ENCODE results near the gene AUH. TPM values are rescaled to one million over a fixed set of nuclear protein-coding genes. Genes with fewer than 3 reads are reported as not detected.

AUH gene
- total and polyA plus RNA-seq, 2 donors (not counting 1 experiment from before 2014, with no cell fraction given), result 11.3 to 55.5 TPM

DNA sequence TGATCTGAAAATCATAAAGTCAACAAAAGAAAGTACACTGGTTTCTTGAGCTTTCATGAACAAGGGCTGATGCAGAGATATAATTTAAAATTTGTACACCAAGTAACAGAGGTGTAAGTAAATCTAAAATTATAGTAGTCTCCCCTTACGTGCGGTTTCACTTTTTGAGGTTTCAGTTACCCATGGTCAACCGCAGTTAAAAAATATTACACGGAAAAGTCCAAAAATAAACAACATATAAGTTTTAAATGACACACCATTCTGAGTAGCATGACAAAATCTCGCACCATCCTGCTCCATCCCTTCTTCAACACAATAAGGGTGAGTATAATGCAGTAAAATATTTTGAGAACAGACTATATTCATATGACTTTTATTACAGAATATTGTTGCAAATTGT is 54.4 kb downstream of the AUH start:
- H3K9ac ChIP-seq (ENCODE audit: insufficient read depth, low read length), result no peak overlapping the region
- H3K36me3 ChIP-seq (ENCODE audit: control insufficient read depth, insufficient read depth, low read length), result no peaks in the 10 kb centered on the region
- H4K20me1 ChIP-seq (ENCODE audit: control insufficient read depth, extremely low read depth, insufficient read depth, low read length), result no peaks in the 10 kb centered on the region
- no peak overlapping the region for H2AFZ ChIP-seq (ENCODE audit: low read length)
- H3K9me3 ChIP-seq (ENCODE audit: control insufficient read depth, insufficient read depth, low read depth, low read length), result no peaks in the 10 kb centered on the region
- TF ChIP-seq EZH2 (IDR thresholded peaks at IDR 0.05; ENCODE audit: low read length, missing control alignments), result no peak
- no peak for TF ChIP-seq CTCF (conservative IDR thresholded peaks at IDR 0.05 in 1 of 2, IDR thresholded peaks at IDR 0.05 in 1 of 2; ENCODE audit: low read depth in 1 of 2, low read length in 2 of 2)
- H3K27me3 ChIP-seq (ENCODE audit: control insufficient read depth, insufficient read depth, low read length), result no peaks in the 10 kb centered on the region
- H3K4me1 ChIP-seq (ENCODE audit: control insufficient read depth, extremely low read depth, insufficient read depth, low read length), result peaks cover 11% of the 10 kb centered on the region
- no peak overlapping the region for H3K4me3 ChIP-seq (replicated peaks in 1 of 4; ENCODE audit: control extremely low read depth in 1 of 4, insufficient read depth in 1 of 4, low read depth in 3 of 4, low read length in 4 of 4)
- no peak overlapping the region for H3K27ac ChIP-seq (ENCODE audit: insufficient read depth, low read length)
- H3K4me2 ChIP-seq (ENCODE audit: extremely low read depth, insufficient read depth, low read length), result no peak overlapping the region
- H3K79me2 ChIP-seq (ENCODE audit: control insufficient read depth, insufficient read depth, low read length), result no peaks in the 10 kb centered on the region
- no peak for DNase-seq (ENCODE audit: low read depth in 2 of 2)

DNA sequence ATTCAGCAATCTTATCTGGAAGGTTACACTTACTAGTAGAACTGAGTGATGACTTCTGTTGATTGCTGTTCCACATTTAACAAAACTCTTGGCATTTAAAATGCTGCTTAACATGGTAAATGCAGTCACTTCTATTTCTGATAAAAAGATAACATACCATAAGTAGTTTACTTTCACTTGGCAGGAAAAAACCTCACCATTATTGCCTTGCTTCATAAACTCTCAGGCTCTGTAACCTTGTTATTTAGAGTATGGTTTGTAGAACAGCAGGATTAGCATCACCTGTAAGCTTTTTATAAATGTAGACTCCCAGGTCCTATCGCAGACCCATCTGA is 55.5 kb downstream of the AUH start:
- H3K4me3 ChIP-seq (replicated peaks in 1 of 4; ENCODE audit: control extremely low read depth in 1 of 4, insufficient read depth in 1 of 4, low read depth in 3 of 4, low read length in 4 of 4), result no peak overlapping the region
- H3K36me3 ChIP-seq (ENCODE audit: control insufficient read depth, insufficient read depth, low read length), result no peaks in the 10 kb centered on the region
- H3K4me1 ChIP-seq (ENCODE audit: control insufficient read depth, extremely low read depth, insufficient read depth, low read length), result peaks cover 13% of the 10 kb centered on the region
- no peak for DNase-seq (ENCODE audit: low read depth in 2 of 2)
- no peak overlapping the region for H3K9ac ChIP-seq (ENCODE audit: insufficient read depth, low read length)
- H2AFZ ChIP-seq (ENCODE audit: low read length), result no peak overlapping the region
- H3K27me3 ChIP-seq (ENCODE audit: control insufficient read depth, insufficient read depth, low read length), result no peaks in the 10 kb centered on the region
- no peaks in the 10 kb centered on the region for H3K9me3 ChIP-seq (ENCODE audit: control insufficient read depth, insufficient read depth, low read depth, low read length)
- H4K20me1 ChIP-seq (ENCODE audit: control insufficient read depth, extremely low read depth, insufficient read depth, low read length), result no peaks in the 10 kb centered on the region
- H3K79me2 ChIP-seq (ENCODE audit: control insufficient read depth, insufficient read depth, low read length), result no peaks in the 10 kb centered on the region
- no peak overlapping the region for H3K4me2 ChIP-seq (ENCODE audit: extremely low read depth, insufficient read depth, low read length)
- H3K27ac ChIP-seq (ENCODE audit: insufficient read depth, low read length), result no peak overlapping the region
- no peak for TF ChIP-seq CTCF (conservative IDR thresholded peaks at IDR 0.05 in 1 of 2, IDR thresholded peaks at IDR 0.05 in 1 of 2; ENCODE audit: low read depth in 1 of 2, low read length in 2 of 2)
- no peak for TF ChIP-seq EZH2 (IDR thresholded peaks at IDR 0.05; ENCODE audit: low read length, missing control alignments)

DNA sequence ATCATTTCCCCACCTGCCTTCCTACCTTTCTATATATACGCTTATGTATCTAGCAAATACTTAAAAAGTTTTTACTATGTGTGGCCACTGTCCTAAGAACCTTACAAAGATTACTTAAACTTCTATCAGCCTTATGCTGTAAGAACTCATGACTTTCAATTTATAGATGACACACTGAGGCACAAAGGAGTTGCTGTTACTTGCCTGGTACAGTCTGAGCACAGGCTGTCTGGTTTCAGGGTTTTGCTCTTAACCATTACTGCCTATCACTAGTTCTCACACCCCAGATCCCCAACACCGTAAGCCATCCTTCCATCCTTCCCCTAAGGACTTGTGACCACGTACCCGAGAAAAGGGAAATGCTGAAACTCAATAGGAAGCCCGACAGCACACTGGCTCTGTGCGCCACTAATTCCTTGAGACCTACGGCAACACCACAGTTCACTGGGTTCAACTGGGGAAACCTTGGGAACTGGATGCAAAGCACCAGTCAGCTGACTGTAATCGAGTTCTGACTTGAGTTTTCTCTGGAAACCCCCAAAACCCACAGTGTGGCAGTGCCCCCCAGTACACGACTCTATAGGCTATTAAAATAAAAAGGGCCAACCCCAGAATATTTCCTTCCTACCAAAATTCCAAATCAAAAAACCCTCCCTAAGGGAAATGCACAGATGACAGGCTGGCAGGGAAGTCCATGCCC is 56.0 kb downstream of the AUH start:
- H3K4me3 ChIP-seq (replicated peaks in 1 of 4; ENCODE audit: control extremely low read depth in 1 of 4, insufficient read depth in 1 of 4, low read depth in 3 of 4, low read length in 4 of 4), result no peak overlapping the region
- H2AFZ ChIP-seq (ENCODE audit: low read length), result no peak overlapping the region
- no peak for TF ChIP-seq EZH2 (IDR thresholded peaks at IDR 0.05; ENCODE audit: low read length, missing control alignments)
- no peak for TF ChIP-seq CTCF (conservative IDR thresholded peaks at IDR 0.05 in 1 of 2, IDR thresholded peaks at IDR 0.05 in 1 of 2; ENCODE audit: low read depth in 1 of 2, low read length in 2 of 2)
- H3K79me2 ChIP-seq (ENCODE audit: control insufficient read depth, insufficient read depth, low read length), result no peaks in the 10 kb centered on the region
- no peaks in the 10 kb centered on the region for H3K9me3 ChIP-seq (ENCODE audit: control insufficient read depth, insufficient read depth, low read depth, low read length)
- no peak overlapping the region for H3K4me2 ChIP-seq (ENCODE audit: extremely low read depth, insufficient read depth, low read length)
- H3K27me3 ChIP-seq (ENCODE audit: control insufficient read depth, insufficient read depth, low read length), result no peaks in the 10 kb centered on the region
- DNase-seq (ENCODE audit: low read depth in 2 of 2), result no peak
- H3K27ac ChIP-seq (ENCODE audit: insufficient read depth, low read length), result no peak overlapping the region
- H3K4me1 ChIP-seq (ENCODE audit: control insufficient read depth, extremely low read depth, insufficient read depth, low read length), result peaks cover 13% of the 10 kb centered on the region
- no peaks in the 10 kb centered on the region for H3K36me3 ChIP-seq (ENCODE audit: control insufficient read depth, insufficient read depth, low read length)
- no peak overlapping the region for H3K9ac ChIP-seq (ENCODE audit: insufficient read depth, low read length)
- no peaks in the 10 kb centered on the region for H4K20me1 ChIP-seq (ENCODE audit: control insufficient read depth, extremely low read depth, insufficient read depth, low read length)

Data from fibroblast of lung (primary cell).